ENCODE data around the gene TMCC1. TPM values are rescaled to one million over a fixed set of nuclear protein-coding genes. Genes with fewer than 3 reads are reported as not detected.

TMCC1 gene
- total RNA-seq, 2 experiments from 2014 or later, result 13.6 to 14.3 TPM

DNA sequence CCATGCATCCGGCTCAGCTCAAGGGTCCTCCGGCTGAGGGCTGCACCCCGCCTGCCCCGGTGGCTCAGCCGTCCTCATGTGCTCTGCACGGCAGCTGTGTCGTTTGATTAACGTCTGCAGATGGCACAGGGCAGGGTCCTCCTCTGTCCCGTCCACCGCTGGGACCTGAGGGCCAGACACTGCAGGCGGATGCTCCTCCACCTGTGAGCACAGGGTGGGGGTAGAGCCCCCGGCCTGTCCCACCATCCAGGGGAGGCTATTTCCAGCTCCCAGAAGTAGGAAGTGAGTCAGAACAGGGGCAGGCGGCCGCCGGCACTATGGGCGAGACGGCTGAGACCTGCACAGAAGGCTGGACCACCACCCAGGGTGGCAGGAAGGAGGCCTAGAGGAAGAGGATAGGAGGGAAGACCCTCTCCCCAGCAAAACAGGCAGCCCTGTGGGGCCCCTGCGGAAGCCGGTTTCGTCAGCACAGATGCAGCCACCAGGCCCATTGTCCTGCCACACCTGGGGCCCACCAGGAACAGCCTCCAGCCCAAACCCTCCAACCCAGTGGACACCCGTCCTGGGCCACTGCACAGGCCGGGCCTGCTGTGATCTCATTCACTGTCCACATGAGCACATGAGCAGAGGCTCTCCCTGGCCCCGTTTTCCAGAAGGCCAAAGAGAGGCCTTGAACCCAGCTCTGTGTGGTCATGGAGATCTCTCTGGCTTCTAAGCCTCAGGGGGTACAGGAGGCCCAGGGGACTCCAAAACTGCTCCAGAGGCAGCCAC lies 274.4 kb downstream of the TMCC1 start:
- Mint-ChIP-seq H3K4me1 (ENCODE audit: low read depth) (peaks cover 4% of the 10 kb centered on the region), H3K9me3 (no peaks in the 10 kb centered on the region), H3K4me3 (no peak overlapping the region), H3K36me3 (ENCODE audit: low read depth) (no peaks in the 10 kb centered on the region), H3K27me3 (ENCODE audit: low read depth) (no peaks in the 10 kb centered on the region), H3K27ac (no peak overlapping the region)
- intact Hi-C loops (cut with micrococcal nuclease), result no loop called here
- CTCF ChIA-PET, result no interaction called here
- no peak for DNase-seq

DNA sequence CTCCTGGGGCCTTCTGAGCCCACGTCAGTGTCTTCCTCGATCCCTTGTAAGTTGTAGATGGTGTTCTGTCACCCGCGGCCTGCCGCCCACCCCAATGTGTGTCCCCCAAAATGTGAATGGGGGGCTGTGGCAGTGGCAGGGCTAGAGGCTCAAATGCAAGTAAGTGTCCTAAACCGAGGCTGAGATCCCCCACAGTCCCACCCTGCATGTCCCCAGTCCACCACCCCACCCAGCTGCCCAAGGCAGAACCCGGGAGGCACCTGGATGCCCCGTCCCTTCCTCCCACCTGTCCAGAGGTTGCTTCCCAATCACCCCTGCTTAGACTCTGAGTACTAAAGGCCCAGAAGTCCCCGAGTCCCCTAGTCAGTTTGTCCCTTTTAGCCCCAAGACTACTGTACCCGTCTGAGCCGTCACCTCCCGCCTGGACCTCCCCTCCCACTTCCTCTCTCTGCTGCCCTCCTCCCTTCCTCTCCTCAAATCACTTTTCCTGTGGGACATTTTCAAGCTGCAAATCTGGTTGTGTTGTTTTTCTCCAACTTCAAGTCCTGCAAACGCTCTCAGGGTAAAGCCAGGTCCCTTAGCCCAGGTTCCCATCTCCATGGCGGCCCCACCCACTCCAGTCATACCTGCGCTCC lies 275.2 kb downstream of the TMCC1 start:
- no peak for DNase-seq
- no peak overlapping the region for H3K27ac Mint-ChIP-seq
- H3K4me1 Mint-ChIP-seq (ENCODE audit: low read depth), result peaks cover 4% of the 10 kb centered on the region
- H3K27me3 Mint-ChIP-seq (ENCODE audit: low read depth), result no peaks in the 10 kb centered on the region
- H3K36me3 Mint-ChIP-seq (ENCODE audit: low read depth), result no peaks in the 10 kb centered on the region
- H3K4me3 Mint-ChIP-seq, result no peak overlapping the region
- H3K9me3 Mint-ChIP-seq, result no peaks in the 10 kb centered on the region
- intact Hi-C loops (cut with micrococcal nuclease), result no loop called here
- CTCF ChIA-PET, result interaction anchor here (1.4 kb wide), 1 partner anchor 8 kb away, joined by 4 read pairs; no protein-coding TSS in a partner anchor

DNA sequence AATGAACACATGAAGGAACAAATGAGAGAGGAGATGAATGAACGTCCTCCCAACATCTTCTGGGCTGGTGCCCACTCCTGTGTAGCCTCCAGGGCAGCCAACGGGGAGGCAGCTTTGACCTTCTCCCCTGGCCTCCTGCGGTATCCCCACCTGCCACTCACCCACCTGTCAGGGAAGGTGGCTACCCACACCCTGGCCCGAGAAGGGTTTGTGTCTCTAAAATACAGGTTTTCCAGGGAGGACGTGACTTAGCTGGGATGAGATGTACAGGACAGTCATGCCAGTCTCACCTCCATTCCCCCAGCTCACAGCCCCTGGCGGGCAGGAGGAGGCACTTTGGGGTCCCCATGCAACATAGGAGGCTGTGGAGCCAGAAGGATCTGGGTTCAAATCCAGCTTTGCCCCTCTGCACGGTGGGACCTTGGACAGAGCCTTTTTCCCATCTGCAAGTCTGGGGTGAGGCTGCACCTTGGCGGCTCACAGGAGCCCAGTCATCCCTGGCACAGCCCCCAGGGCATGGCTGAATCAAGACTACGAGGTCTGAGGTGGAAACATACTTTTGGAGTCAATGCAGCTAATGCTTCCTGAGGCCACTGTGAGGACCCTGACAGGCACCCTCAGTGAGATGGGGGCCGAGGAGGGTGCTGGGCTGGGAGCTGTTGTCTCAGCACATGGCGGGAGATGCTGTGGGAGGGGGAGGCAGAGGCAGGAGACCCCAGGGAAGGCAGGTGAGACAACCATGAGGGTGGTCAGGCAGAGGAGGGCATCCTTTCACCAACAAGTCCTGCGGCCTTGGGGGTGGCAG lies 275.9 kb downstream of the TMCC1 start:
- Mint-ChIP-seq H3K4me1 (ENCODE audit: low read depth) (peaks cover 4% of the 10 kb centered on the region), H3K27ac (no peak overlapping the region), H3K4me3 (no peak overlapping the region), H3K27me3 (ENCODE audit: low read depth) (no peaks in the 10 kb centered on the region), H3K36me3 (ENCODE audit: low read depth) (no peaks in the 10 kb centered on the region), H3K9me3 (no peaks in the 10 kb centered on the region)
- CTCF ChIA-PET, result interaction anchor here (1.4 kb wide), 1 partner anchor 9 kb away, joined by 4 read pairs; no protein-coding TSS in a partner anchor
- DNase-seq, result no peak
- intact Hi-C loops (cut with micrococcal nuclease), result no loop called here

DNA sequence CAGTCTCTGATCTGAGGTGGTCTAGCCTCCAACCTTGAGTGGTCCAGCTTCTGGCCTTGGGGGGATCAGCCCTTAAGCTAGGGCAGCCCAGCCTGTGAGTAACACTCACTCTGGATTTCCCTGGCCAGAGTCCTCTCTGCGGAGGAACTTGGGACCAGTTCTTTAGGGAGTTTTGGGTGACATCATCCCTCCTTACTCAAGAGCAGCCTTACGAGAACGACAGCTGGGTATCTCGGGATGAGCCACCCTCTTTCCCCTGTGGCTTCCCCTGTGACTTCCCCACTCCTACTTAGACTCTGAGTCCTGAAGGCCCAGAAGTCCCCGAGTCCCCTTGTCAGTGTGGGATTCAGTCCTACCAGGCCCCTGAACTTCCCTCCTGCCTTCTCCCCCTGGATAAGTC lies 276.8 kb downstream of the TMCC1 start:
- Mint-ChIP-seq H3K4me1 (ENCODE audit: low read depth) (peaks cover 4% of the 10 kb centered on the region), H3K4me3 (no peak overlapping the region), H3K27ac (no peak overlapping the region), H3K36me3 (ENCODE audit: low read depth) (no peaks in the 10 kb centered on the region), H3K27me3 (ENCODE audit: low read depth) (no peaks in the 10 kb centered on the region), H3K9me3 (no peaks in the 10 kb centered on the region)
- CTCF ChIA-PET, result interaction anchor here (1.4 kb wide), 1 partner anchor 10 kb away, joined by 4 read pairs; no protein-coding TSS in a partner anchor
- intact Hi-C loops (cut with micrococcal nuclease), result no loop called here
- DNase-seq, result no peak

DNA sequence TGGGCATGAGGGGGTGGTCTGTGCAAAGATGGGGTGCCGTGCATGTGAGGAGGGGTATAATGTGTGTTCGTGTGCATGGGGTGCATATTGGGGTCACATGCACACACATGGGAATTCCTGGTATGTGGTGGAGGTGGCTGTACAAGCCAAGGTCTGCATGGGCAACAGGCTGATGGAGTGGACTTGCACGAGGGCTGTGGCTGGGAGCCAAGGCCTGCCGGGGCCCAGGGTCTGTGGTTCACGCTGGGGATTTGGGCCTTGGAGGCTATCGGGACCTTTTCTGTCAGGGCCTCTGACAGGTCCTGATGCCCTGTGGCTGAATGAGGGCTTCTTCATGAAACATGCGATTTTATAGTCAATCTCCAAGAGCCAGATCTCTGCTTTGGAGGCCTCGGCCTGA lies 277.2 kb downstream of the TMCC1 start:
- H3K36me3 Mint-ChIP-seq (ENCODE audit: low read depth), result no peaks in the 10 kb centered on the region
- no peak for DNase-seq
- no peak overlapping the region for H3K4me3 Mint-ChIP-seq
- H3K9me3 Mint-ChIP-seq, result no peaks in the 10 kb centered on the region
- H3K27ac Mint-ChIP-seq, result no peak overlapping the region
- CTCF ChIA-PET, result no interaction called here
- intact Hi-C loops (cut with micrococcal nuclease), result no loop called here
- peaks cover 4% of the 10 kb centered on the region for H3K4me1 Mint-ChIP-seq (ENCODE audit: low read depth)
- H3K27me3 Mint-ChIP-seq (ENCODE audit: low read depth), result no peaks in the 10 kb centered on the region

DNA sequence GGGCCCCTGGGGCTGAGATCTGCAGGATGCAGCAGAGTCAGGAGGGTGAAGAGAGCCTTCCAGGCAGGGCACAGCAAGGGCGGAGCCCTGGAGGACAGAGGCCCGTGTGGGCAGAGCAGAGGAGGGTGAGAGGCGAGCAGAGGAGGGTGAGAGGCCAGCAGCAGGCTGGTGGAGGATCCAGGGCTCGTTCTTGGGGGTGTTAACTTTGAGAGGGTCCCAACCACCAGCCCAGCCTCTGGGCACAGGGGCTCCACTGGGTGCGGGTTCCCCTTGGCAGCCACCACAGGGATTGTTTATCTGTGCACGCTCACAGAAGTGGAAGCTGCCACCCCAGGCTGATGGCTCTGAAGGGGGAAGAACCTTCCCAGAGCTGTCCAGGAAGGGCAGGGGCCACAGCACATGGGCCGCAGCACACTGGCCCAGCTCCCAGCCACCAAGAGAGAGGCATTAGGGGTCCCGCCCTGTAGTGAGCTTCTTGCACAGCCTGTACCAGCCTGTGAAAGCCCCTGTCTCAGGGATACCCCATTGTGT lies 277.7 kb downstream of the TMCC1 start:
- no peak for DNase-seq
- intact Hi-C loops (cut with micrococcal nuclease), result no loop called here
- Mint-ChIP-seq H3K4me3 (no peak overlapping the region), H3K9me3 (no peaks in the 10 kb centered on the region), H3K36me3 (ENCODE audit: low read depth) (no peaks in the 10 kb centered on the region), H3K27ac (no peak overlapping the region), H3K27me3 (ENCODE audit: low read depth) (no peaks in the 10 kb centered on the region), H3K4me1 (ENCODE audit: low read depth) (peaks cover 4% of the 10 kb centered on the region)
- CTCF ChIA-PET, result no interaction called here

DNA sequence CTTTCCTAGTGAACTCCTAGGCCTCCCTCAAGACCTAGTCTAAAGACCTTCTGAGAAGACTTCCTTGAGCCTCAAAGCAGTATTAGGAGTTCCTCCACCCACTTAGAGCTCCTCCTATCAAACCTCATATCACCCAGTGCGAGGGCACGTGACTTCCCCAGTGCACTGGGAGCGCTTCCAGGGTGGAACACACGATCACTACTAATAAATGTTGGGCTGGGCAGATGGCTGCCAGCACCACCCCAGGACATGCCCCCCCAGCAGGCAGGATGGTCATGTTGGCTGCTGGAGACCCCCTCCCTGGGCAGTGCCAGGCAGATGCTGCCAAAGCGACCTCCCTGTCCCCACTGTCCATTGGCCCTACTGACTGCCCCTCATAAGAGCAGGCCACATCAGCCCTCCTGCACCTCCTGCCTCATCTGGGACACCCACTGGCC lies 278.6 kb downstream of the TMCC1 start:
- H3K27me3 Mint-ChIP-seq (ENCODE audit: low read depth), result no peaks in the 10 kb centered on the region
- peaks cover 4% of the 10 kb centered on the region for H3K4me1 Mint-ChIP-seq (ENCODE audit: low read depth)
- intact Hi-C loops (cut with micrococcal nuclease), result no loop called here
- H3K36me3 Mint-ChIP-seq (ENCODE audit: low read depth), result no peaks in the 10 kb centered on the region
- H3K4me3 Mint-ChIP-seq, result no peak overlapping the region
- no peak overlapping the region for H3K27ac Mint-ChIP-seq
- CTCF ChIA-PET, result interaction anchor here (0.6 kb wide), 1 partner anchor 317 kb away, joined by 3 read pairs; no protein-coding TSS in a partner anchor
- DNase-seq, result no peak
- no peaks in the 10 kb centered on the region for H3K9me3 Mint-ChIP-seq

DNA sequence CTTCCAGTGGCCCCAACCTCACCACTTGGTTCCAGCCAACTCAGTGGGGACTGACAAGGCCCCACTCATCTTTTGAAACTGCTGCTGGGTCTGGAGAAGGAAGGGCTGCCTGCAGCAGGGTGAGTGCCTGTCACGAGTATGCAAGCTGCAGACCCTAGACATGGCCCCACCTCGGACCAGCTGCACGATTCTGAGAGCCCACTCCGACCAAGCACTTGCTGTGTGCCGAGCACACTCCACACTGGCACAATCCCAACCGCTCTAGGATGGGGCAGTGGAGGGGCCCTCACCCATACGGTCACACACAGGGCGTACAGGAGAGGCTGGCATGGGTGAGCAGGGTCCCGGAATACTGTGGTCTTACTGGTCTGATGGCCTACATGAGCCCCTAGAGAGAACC lies 279.1 kb downstream of the TMCC1 start:
- CTCF ChIA-PET, result interaction anchor here (0.6 kb wide), 1 partner anchor 317 kb away, joined by 3 read pairs; no protein-coding TSS in a partner anchor
- no peaks in the 10 kb centered on the region for H3K27me3 Mint-ChIP-seq (ENCODE audit: low read depth)
- peaks cover 4% of the 10 kb centered on the region for H3K4me1 Mint-ChIP-seq (ENCODE audit: low read depth)
- H3K27ac Mint-ChIP-seq, result no peak overlapping the region
- H3K36me3 Mint-ChIP-seq (ENCODE audit: low read depth), result no peaks in the 10 kb centered on the region
- intact Hi-C loops (cut with micrococcal nuclease), result no loop called here
- H3K9me3 Mint-ChIP-seq, result no peaks in the 10 kb centered on the region
- no peak overlapping the region for H3K4me3 Mint-ChIP-seq
- DNase-seq, result no peak

DNA sequence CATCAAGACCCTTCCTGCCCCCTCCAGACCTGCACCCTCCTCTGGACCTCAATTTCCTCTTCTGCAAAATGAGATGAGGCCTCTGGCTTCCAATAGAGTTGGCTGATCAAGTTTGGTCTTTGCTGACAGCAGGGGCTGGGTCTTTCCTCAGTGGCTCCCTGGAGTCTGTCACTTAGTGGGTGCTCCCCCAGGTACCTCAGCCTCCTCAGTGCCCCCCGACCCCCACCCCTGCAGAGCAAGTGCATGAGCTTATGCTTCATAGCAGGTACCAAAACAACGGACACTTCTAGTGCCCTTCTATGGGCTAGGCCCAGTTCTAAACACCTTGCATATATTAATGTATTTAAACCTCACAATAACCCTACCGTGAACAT lies 280.2 kb downstream of the TMCC1 start:
- H3K27me3 Mint-ChIP-seq (ENCODE audit: low read depth), result no peaks in the 10 kb centered on the region
- intact Hi-C loops (cut with micrococcal nuclease), result no loop called here
- H3K36me3 Mint-ChIP-seq (ENCODE audit: low read depth), result no peaks in the 10 kb centered on the region
- no peak overlapping the region for H3K27ac Mint-ChIP-seq
- H3K9me3 Mint-ChIP-seq, result no peaks in the 10 kb centered on the region
- peaks cover 2% of the 10 kb centered on the region for H3K4me1 Mint-ChIP-seq (ENCODE audit: low read depth)
- CTCF ChIA-PET, result no interaction called here
- H3K4me3 Mint-ChIP-seq, result no peak overlapping the region
- DNase-seq, result no peak

DNA sequence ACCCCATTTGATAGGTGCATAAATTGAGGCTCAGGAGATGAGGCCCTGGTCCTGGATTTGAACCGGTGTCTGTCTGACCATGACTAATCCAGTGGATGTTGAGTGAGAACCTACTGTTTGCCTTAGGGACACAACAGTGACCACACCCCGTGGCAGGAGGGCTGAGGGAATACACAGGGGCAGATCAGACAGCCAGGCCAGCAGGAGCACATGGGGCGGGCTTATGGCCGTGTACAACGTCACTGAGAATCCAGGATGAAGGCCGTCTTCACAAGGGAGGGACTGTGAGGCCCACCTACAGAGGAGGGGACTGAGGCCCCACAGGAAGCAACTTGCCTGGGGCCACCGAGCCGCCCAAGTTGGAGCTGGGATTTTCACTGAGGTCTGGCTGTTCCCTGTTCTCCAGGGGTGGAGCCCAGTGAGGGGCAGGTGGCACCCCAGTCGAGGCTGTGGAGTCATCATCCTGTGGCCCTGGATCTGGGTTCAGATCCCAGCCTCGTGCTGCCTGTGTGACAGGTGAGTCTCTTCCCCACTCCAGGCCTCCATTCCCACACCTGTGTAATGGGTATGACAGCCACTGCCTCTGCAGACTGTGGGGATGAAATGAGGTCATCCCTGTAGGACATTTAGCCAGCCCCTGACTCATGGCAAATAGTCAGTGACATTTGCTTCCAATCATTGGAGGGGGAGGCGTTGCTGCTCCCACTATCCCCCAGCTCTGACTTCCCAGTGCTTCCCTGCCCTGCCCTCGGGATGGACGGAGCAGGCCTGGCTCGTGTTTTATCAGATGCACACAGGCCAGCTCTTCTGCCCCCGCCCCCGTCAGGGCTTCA lies 280.8 kb downstream of the TMCC1 start:
- Mint-ChIP-seq H3K4me1 (ENCODE audit: low read depth) (peaks cover 3% of the 10 kb centered on the region), H3K36me3 (ENCODE audit: low read depth) (no peaks in the 10 kb centered on the region), H3K9me3 (no peaks in the 10 kb centered on the region), H3K27me3 (ENCODE audit: low read depth) (no peaks in the 10 kb centered on the region), H3K27ac (no peak overlapping the region), H3K4me3 (no peak overlapping the region)
- intact Hi-C loops (cut with micrococcal nuclease), result no loop called here
- CTCF ChIA-PET, result no interaction called here
- no peak for DNase-seq

DNA sequence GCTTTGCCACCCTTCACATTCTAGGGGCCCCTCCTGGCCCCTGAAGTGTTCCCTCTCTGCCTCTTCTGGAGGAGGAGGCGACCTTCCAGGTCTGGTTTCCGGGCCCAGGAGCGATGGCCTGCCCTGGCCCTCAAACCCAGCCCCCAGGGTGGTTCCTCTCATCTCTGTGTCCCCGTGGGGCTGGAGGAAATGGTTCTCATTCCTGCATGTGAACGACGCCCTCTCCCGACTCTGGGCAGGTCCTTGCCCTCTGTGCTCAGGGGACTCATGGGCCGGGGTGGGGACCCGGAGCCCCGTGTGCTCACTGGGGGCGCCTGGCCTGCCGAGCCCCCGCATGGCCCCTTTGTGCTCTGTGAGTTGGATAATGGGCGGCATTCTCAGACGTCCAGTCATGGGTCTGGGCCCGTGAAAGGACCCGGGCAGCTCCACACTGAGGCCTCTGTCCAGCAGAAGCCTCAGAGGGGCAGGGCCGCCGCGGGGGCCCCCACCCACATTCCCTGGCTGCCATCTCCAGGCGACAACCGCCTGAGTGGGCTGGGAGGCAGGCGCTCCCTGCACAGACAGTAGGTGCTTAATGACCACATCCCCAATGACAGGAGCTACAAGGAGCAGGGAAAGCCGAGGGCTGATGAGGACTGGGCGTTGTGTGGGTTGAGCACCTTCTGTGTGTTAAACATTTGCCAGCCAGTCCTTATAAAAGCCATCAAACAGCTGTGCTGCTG lies 281.5 kb downstream of the TMCC1 start:
- Mint-ChIP-seq H3K4me1 (ENCODE audit: low read depth) (peaks cover 3% of the 10 kb centered on the region), H3K4me3 (no peak overlapping the region), H3K9me3 (no peaks in the 10 kb centered on the region), H3K36me3 (ENCODE audit: low read depth) (no peaks in the 10 kb centered on the region), H3K27me3 (ENCODE audit: low read depth) (peaks cover 4% of the 10 kb centered on the region), H3K27ac (no peak overlapping the region)
- intact Hi-C loops (cut with micrococcal nuclease), result no loop called here
- no peak for DNase-seq
- CTCF ChIA-PET, result no interaction called here
